Colon (tissue), 2 donors: ENCODE results near the gene PCNX3.

Source experiments
- FAIRE-seq: peaks from 2 replicates; lab custom pipeline; 2012; peaks lifted over from hg19 to GRCh38; lab: Jason Lieb, UNC
- donor health status: control.
- donor health status: control.

The PCNX3 gene

GRCh38 chr11:65640483-65641296 lies 25.1 kb downstream of the PCNX3 start:
- FAIRE-seq: no peak

DNA sequence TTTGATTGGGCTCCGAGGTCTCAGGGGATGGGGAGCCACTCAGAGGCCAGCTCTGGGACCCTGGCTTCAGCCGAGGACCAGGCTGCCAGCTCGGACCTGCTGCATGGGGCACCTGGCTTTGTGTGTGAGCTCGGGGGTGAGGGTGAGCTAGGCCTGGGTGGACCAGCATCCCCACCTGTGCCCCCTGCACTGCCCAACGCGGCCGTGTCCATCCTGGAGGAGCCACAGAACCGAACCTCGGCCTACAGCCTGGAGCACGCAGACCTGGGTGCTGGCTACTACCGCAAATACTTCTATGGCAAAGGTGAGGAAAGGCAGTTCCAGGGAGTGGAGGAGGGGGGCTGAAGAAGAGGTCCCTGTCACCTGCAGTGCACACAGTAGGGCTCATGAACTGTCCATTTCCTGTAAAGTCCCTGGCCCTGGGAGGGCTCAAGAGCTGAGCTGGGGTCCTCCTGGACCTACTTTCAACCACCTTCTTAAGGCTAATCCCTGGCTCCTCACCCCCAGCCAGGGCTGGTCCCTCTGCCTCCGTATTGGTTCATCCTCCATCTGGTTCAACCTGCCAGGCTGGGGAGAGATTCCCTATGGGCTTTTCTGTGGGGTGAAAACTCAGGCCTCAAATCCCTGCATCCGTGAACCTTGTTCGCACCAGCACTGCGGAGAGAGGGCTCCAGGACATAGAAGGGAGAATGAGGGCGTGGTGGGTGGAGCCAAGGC lies 25.9 kb downstream of the PCNX3 start:
- FAIRE-seq: no peak

GRCh38 chr11:65642014-65642671 lies 26.6 kb downstream of the PCNX3 start:
- FAIRE-seq: no peak

DNA sequence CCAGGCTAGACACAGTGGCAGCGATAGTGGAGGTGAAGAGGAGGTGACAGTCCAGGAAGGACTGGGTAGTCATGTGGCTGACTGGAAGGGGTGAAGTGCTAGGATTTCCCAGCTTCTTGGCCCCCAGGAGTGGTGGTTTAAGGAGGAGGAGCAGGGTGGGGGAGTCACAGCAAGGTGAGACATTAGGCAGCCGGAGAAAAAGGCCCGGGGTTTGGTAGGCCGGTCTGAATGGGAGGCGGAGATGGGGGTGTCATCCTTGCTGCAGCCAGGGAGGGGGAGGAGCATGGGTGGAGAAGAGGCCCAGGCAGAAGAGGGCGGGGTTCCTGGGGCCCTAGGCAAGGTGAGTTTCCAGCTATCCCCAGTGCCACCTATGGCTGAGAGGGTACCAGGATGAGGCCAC lies 28.4 kb downstream of the PCNX3 start:
- no peak for FAIRE-seq

- FAIRE-seq: no peak
These were observed 29.3 kb downstream of the PCNX3 start for GRCh38 chr11:65644837-65645236.

- no peak for FAIRE-seq
These were observed 30.1 kb downstream of the PCNX3 start for GRCh38 chr11:65645710-65646109.

GRCh38 chr11:65646288-65646957 lies 30.8 kb downstream of the PCNX3 start:
- no peak for FAIRE-seq

DNA sequence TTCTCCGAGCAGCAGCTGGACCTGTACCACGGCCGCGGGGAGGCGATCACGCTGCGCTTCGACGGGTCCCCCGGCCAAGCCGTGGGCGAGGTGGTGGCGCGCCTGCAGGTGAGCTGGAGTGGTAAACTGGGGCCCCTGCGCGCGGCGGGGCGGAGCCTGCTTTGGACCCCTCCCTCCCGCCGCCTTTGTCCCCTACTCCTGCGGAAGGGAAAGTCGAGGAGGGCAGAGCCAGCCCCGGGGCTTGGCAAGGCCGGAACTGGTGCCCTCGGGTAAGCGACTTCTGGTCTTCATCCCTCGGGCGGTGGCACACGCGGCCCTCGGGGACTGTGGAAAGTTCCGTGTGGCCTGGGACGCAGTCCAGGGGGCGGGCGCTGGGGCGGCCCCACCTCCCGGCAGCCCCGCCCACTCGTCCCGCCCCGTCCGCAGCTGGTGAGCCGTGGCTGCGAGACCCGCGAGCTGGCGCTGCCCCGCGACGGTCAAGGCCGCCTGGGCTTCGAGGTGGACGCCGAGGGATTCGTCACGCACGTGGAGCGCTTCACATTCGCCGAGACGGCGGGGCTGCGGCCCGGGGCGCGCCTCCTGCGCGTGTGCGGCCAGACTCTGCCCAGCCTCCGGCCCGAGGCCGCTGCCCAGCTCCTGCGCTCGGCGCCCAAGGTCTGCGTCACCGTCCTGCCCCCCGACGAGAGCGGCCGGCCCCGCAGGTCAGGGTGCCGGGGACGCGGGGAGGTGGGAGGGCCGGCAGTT lies 31.6 kb downstream of the PCNX3 start:
- FAIRE-seq: no peak

DNA sequence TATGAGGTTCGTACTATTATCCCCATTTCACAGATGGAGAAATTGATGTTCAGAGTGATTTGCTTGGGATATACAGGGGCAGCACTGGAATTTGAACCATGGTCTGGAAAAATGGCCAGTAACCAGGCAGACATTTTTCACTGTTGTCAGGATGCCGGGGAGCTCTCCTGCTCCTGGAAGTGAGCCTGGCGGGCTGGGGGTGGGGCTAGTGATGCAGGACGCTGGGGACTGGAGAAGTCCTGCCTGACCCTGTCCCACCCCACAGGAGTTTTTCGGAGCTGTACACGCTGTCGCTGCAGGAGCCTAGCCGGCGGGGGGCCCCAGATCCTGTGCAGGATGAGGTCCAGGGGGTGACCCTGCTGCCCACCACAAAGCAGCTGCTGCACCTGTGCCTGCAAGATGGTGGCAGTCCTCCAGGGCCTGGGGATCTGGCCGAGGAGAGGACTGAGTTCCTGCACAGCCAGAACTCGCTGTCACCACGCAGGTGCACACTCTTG lies 33.5 kb downstream of the PCNX3 start:
- no peak for FAIRE-seq

DNA sequence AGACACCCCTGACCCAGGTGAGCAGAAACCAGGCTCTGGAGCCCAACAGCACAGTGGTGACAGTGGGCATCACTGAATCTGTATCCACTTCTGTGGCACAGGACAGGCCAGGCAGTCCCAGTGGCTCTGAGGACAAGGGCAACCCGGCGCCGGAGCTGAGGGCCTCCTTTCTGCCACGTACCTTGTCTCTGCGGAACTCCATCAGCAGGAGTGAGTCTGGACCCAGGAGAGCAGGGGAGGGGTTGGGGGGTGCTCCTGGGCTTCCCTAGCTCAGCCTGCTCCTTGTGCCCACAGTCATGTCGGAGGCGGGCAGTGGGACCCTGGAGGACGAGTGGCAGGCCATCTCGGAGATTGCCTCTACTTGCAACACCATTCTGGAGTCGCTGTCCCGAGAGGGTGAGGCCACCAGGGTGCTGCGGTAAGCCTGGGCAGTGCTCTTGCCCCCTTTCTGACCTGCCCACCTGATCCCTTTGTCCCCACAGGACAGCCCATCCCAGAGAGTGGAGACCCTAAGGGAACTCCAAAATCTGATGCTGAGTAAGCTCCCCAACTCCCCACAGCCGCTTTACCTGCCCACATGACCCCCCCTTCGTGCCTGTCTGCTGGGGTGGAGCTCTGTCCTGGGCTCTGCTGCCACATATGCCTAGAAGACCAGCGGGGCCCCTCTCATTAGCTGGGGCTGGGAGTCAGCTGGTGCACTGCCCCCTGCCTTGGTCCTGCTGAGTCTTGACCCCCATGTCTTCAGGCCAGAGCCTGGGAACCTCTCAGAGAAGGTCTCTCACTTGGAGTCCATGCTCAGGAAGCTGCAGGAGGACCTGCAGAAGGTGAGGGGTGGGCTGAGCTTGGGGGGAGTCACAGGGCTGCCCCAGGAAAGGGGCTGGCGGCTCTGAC lies 34.3 kb downstream of the PCNX3 start:
- FAIRE-seq: no peak

DNA sequence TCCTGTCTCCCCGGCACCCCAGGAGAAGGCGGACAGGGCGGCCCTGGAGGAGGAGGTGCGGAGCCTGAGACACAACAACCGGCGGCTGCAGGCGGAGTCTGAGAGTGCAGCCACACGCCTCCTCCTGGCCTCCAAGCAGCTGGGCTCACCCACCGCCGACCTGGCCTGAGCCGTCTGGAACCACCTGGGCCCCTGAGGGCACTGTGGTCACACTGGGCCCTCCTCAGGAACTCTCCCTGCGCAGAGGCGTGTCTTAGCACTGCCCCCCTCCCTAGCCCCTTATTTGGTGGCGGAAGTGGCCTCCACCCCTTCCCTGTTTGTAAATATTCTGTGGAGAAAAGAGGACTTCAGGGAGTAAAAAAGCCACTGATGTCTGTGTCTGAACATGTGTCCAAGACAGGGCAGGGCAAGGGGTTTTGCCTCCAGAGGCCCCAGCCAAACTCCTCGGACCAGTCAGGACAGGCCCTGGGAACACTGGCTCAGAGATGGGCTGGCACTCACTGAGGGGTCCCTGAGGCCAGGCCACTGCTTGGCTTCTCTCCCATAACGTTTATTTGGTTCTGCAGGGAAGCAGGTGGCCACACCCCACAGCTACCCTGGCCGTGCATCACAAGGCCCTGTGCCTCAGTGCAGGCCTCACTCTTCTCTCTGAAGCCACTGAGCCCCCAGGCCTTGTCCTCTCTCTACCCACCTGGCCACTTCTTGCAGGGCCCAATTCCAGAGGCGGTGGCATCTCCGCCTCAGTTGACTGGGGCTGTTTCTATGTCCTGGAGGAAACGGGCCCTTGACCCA lies 35.2 kb downstream of the PCNX3 start:
- no peak for FAIRE-seq

DNA sequence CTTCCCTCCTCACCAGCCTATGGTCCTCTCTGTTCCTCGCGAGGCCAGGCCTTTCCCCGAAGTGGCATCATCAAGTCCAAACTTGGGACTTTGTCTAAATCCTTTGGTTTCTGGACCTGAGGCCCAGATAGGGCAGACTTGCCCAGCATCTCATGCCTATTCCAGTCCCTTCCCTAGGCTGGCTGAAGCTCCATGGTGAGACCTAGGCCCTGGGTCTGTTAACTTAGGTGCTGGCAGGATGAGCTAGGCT lies 35.7 kb downstream of the PCNX3 start:
- FAIRE-seq: no peak

DNA sequence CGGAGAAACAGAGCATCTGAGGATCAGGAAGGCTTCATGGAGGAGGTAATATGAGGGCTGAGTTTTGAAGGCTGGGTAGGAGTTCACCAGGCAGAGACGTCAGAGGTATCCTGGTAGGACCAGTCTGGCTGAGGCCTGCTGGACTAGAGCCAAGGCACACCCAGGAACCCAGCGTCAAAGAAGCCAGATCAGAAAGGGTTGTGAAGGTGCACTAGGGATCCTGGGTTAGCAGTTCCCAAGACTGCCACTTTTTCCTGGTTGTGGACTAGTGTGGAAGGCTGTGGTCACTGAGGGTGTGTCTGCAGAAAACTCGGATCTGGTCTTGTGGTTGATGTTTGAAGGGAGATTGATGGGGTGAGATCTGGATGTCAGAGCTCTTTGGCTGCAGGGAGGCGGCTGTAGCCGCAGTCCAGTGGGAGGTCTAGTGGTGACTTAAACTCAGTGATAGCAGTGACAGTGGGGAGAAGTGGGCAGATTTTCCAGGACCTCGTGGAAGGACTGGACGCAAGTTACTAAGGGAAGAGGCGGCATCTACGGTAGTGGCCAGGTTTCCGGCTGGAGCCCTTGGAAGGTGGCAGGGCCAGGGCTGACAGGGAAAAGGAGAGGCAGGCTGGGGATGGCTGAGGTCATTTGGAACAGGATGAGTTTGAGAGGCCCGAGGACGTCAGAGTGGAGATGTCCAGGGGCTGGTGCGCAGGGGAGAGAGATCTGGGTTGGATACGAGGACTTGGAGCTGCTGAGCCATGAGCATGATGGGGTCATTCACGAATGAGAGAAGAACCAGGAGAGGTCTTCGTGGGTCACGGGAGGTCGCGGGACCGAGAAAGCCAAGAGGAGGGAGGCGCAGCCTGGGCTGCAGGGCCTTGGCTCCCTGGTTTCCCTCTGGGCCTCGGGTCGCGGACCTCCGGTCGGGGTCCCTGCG lies 36.3 kb downstream of the PCNX3 start:
- no peak for FAIRE-seq

DNA sequence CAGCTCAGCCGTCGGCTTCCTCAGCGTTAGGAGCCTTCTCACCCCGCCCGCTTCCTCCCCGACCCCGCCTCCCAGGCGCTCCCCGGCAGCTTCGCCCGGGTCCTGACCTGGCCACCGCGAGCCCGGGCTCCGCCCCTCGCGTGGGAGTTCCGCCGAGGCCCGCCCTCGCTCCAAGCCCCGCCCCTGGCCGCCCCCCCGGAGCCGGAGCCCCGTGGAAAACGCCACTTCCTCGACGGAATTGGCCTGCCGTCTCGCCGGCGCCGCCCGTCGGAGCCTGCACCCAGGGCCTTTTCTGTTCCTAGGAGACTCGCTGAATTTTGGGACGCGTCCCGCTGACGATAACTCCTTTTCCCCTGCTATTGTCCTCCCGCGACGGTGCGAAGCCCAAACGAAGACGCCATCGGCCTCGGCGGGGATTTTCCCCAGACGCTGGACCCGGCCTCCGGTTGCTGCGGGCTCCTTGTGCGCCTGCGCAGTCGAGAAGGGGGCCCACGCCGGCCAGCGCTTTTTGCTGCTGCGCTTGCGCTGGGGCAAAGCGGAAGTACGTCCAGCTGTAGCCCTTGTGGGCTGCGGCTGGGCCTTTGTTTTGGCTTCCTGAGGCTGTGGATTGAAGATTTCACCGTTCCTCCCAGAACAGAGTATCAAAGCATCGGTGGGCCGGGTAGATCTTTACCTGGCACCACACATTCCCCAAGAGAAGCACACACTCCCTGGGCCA lies 37.1 kb downstream of the PCNX3 start:
- no peak for FAIRE-seq

DNA sequence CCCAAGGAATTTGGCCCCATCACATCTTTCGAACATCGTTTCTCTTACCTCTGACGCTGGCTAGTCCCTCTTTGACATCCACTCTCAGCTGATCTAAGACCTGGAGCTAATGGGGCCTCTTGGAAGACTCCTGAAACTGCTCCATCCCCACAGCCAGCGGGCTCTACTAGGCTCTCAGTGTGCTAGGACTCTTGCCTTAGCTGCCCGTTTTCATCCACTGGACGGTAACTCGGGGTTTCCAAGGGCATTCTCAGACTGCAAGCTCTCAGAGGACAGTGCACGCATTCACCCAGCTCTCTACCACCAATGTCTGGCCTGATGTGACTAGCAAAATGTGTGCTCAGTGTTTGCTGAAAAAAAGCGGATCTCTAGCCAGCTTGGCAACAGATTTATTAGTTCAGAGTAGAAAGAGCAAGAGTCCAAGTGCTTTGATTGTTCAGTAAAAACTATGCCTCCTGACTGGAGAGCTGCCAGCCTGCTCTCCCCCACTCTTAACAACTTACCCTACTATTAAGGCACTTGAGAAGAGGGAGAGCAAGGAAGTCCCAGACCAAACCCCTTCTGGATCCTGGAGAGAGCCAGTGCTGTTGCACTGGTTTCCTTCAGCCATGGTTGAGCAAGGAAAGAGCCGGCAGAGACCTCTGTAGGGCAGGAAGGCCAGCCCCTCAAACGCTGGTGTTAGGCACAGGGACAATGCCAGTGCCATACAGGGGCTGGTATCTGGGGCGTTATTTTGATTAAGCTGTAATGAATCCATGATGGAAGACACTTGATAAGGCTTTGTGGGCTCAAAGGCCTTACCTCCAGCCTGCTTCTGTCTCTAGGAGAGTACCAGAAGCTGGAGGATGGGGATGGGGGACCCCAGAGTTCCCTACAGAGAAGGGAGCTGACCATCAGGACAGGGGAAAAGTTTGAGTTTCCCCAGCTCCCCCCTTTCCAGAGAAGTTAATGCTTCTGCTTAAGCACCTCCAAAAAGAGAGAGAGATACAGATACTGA lies 38.0 kb downstream of the PCNX3 start:
- no peak for FAIRE-seq

GRCh38 chr11:65654375-65655349 lies 39.1 kb downstream of the PCNX3 start:
- no peak for FAIRE-seq
